Right atrium auricular region (tissue), 2 donors: ENCODE results near the gene ITPR3. TPM values are rescaled to one million over a fixed set of nuclear protein-coding genes. Genes with fewer than 3 reads are reported as not detected.

Source experiments
- DNase-seq: peaks from one replicate; pipeline ENCODE4 v3.0.0-alpha.2; 2019; ENCODE audit warnings: low spot score
- H3K27ac ChIP-seq, 2 donors: fragments of 200-600 bp; sonication (generic); 1 replicate in 1 of 2; 2 replicates in 1 of 2; pipeline ENCODE4 v1.5.1; 2016 to 2019
- H3K27me3 ChIP-seq, 2 donors: fragments of 200-600 bp; sonication (generic); one replicate each; pipeline versions ENCODE4 v1.5.1 to v1.6.0; 2017 to 2019
- H3K36me3 ChIP-seq: fragments of 200-600 bp; sonication (generic); one replicate; pipeline ENCODE4 v1.5.1; 2016
- H3K4me1 ChIP-seq, 2 donors: fragments of 200-600 bp; sonication (generic); one replicate each; pipeline versions ENCODE4 v1.5.1 to v1.6.0; 2017 to 2019
- H3K4me3 ChIP-seq, 2 donors: fragments of 200-600 bp; sonication (generic); 1 replicate in 1 of 2; 2 replicates in 1 of 2; pipeline ENCODE4 v1.5.1; 2017 to 2019; ENCODE audit warnings: mild to moderate bottlenecking in 1 of 2, moderate library complexity in 1 of 2
- H3K9me3 ChIP-seq, 2 donors: fragments of 200-600 bp; sonication (generic); one replicate each; pipeline ENCODE4 v1.5.1; 2019
- total RNA-seq, 2 donors: library from RNA; depleted of rRNA; stranded (reverse); fragments of >200 nt; gene quantifications; one replicate each; pipeline ENCODE4 v1.1.0, GENCODE V29; 2016
- TF ChIP-seq, protein P1 (sequence below), 2 donors: fragments of 200-600 bp; sonication (generic); IDR thresholded peaks; one replicate each; pipeline ENCODE4 v1.5.1; 2019; ENCODE audit warnings: antibody characterized with exemption in 2 of 2

ITPR3 gene
- total RNA-seq, 2 donors from 2014 or later, result 6.2 to 17.7 TPM

DNA sequence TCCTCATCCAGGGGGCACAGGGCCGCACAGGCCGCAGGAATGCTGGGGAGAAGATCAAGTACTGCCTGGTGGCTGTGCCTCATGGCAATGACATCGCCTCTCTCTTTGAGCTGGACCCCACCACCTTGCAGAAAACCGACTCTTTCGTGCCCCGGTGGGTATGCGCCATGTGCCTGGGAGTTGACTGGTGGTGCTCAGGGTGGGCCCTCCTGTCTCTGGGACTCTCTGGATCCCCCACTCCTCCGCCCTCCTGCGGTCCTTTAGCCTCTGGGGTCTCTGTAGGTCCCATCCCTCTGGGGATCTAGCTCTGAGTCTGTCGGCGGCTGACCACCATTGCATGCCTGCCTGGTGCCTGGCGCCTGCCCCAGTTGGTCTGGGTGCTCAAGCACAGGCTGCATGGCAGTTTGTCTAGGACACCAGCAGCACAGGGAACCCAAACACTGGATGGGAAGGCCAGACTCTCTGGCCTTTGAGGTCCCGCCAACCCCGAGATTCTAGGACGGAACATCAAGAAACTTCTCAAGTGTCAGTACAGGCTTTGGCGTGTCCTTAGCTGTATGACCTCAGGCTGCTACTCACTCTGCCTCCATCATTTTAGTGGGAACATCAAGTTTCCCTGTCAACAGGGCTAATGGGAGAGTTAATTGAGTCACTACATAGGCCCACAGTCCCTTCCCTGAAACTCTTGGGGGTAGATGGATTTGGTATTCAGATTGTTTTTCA is 42.8 kb downstream of the ITPR3 start:
- H3K36me3 ChIP-seq, result peaks cover 20% of the 10 kb centered on the region

DNA sequence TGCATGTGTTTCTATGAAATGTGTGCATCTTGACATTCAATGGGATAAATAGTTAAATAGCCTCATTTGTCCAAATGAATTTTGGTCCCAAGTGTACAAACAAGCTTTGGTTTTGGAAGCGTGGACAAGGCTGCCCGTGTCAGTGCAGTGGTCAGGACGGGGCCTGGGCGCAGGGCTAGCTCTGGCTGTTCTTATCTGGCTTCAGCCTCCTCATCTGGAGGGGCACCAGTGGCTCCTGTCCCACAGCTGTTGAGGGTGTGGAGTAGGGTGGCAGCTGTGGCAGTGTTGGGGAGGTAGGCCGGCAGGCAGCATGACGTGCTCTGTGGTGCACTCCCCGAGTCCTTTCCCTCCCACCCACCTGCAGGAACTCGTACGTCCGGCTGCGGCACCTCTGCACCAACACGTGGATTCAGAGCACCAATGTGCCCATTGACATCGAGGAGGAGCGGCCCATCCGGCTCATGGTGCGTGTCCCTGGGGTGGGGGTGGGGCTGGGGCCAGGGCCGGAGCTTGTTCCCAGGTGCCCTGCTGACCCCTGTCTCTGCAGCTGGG is 43.5 kb downstream of the ITPR3 start:
- DNase-seq, result no peak
- Histone ChIP-seq H3K4me3 (no peak overlapping the region), H3K9me3 (no peaks in the 10 kb centered on the region), H3K4me1 (no peaks in the 10 kb centered on the region), H3K36me3 (peaks cover 16% of the 10 kb centered on the region), H3K27ac (no peak overlapping the region), H3K27me3 (no peaks in the 10 kb centered on the region)
- TF ChIP-seq, protein P1, sequence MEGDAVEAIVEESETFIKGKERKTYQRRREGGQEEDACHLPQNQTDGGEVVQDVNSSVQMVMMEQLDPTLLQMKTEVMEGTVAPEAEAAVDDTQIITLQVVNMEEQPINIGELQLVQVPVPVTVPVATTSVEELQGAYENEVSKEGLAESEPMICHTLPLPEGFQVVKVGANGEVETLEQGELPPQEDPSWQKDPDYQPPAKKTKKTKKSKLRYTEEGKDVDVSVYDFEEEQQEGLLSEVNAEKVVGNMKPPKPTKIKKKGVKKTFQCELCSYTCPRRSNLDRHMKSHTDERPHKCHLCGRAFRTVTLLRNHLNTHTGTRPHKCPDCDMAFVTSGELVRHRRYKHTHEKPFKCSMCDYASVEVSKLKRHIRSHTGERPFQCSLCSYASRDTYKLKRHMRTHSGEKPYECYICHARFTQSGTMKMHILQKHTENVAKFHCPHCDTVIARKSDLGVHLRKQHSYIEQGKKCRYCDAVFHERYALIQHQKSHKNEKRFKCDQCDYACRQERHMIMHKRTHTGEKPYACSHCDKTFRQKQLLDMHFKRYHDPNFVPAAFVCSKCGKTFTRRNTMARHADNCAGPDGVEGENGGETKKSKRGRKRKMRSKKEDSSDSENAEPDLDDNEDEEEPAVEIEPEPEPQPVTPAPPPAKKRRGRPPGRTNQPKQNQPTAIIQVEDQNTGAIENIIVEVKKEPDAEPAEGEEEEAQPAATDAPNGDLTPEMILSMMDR (IDR thresholded peaks at IDR 0.05), result no peak

More for the DNA sequence above, 42.8 kb downstream of the ITPR3 start:
- Histone ChIP-seq H3K9me3 (no peaks in the 10 kb centered on the region), H3K27ac (no peak overlapping the region), H3K4me3 (no peak overlapping the region), H3K4me1 (no peaks in the 10 kb centered on the region), H3K27me3 (no peaks in the 10 kb centered on the region)
- TF ChIP-seq, protein P1 (IDR thresholded peaks at IDR 0.05), result no peak
- no peak for DNase-seq

DNA sequence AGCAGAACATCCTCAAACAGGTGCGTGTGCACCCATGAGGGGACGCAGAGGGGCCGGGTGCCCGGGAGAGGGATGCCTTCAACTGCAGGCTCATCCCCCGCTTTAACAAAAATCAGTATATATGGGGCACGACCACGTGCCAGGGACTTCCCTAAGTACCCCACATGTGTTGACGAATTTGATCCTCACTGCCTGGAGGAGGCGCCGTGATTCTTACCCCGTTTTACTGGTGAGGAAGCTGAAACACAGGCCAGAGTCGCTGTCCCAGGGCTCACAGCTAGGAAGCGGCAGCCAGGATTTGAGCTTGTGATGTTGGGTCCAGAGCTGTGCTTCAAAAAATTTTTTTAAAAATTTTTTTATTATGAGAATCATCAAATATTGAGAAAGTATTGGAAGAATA is 44.8 kb downstream of the ITPR3 start:
- H3K27ac ChIP-seq, result no peak overlapping the region
- DNase-seq, result no peak
- H3K4me1 ChIP-seq, result no peaks in the 10 kb centered on the region
- H3K9me3 ChIP-seq, result no peaks in the 10 kb centered on the region
- TF ChIP-seq, protein P1 (IDR thresholded peaks at IDR 0.05), result no peak
- H3K27me3 ChIP-seq, result no peaks in the 10 kb centered on the region
- H3K4me3 ChIP-seq, result no peak overlapping the region
- H3K36me3 ChIP-seq, result peaks cover 25% of the 10 kb centered on the region

DNA sequence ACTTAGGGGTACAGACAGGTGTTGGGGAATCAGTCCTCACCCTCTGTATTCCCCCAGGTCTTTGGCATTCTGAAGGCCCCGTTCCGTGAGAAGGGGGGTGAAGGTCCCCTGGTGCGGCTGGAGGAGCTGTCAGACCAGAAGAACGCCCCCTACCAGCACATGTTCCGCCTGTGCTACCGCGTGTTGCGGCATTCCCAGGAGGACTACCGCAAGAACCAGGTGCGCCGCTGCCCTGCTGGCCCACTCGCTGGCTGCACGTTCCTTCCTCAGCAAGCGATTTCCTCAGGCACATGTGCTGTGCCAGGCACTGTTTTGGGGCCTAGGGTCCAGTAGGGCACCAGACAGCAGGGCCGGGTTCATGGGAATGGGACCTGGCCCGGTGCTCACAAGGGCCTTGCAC is 46.0 kb downstream of the ITPR3 start:
- H3K27me3 ChIP-seq, result no peaks in the 10 kb centered on the region
- no peak for DNase-seq
- H3K4me3 ChIP-seq, result no peak overlapping the region
- no peaks in the 10 kb centered on the region for H3K9me3 ChIP-seq
- TF ChIP-seq, protein P1 (IDR thresholded peaks at IDR 0.05), result no peak
- peaks cover 31% of the 10 kb centered on the region for H3K36me3 ChIP-seq
- no peaks in the 10 kb centered on the region for H3K4me1 ChIP-seq
- H3K27ac ChIP-seq, result no peak overlapping the region

DNA sequence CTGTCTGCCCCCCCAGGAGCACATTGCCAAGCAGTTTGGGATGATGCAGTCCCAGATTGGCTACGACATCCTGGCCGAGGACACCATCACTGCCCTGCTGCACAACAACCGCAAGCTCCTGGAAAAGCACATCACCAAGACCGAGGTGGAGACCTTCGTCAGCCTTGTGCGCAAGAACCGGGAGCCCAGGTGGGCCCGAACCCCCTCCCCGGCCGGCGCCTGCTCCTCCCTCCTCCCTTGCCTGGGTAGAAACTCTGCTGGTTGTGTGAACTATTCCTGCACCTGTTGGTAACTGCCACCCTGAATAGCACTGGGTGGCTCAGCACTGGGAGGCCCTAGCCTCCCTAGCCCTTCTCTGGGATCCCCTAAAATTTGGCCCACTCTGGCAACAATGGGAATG is 46.7 kb downstream of the ITPR3 start:
- no peaks in the 10 kb centered on the region for H3K4me1 ChIP-seq
- H3K9me3 ChIP-seq, result no peaks in the 10 kb centered on the region
- H3K27ac ChIP-seq, result no peak overlapping the region
- TF ChIP-seq, protein P1 (IDR thresholded peaks at IDR 0.05), result no peak
- DNase-seq, result no peak
- no peaks in the 10 kb centered on the region for H3K27me3 ChIP-seq
- peaks cover 31% of the 10 kb centered on the region for H3K36me3 ChIP-seq
- H3K4me3 ChIP-seq, result no peak overlapping the region
